HG02763 (cell line): ENCODE measurements around the gene NOB1.
"Not testable (repeated sequence)": the region's sequence is repeated elsewhere in the genome, so short reads cannot be mapped to it uniquely, and the experiment has no call there.

ENCODE experiments used
- ATAC-seq: cut with Tn5 transposase; IDR thresholded peaks from one replicate; pipeline ENCODE4 v1.9.1; 2021; ENCODE audit warnings: mild to moderate bottlenecking, moderate library complexity; ENCODE audit not compliant: unreplicated experiment

The NOB1 gene

GRCh38 chr16:69761983-69762813 is 7.5 kb upstream of the NOB1 start, which contains the start of gene WWP2:
WWP2 (plus strand) TSS chr16:69762332; CDS start chr16:69787011, 24,679 bp downstream.
- ATAC-seq: peak; percentile 83

- not testable (repeated sequence) for ATAC-seq
Measured at GRCh38 chr16:69757375-69757774, 2.6 kb upstream of the NOB1 start.

- no peak for ATAC-seq
Measured at GRCh38 chr16:69756705-69757104, 2.0 kb upstream of the NOB1 start.

GRCh38 chr16:69754143-69754468 is 620 bp downstream of the NOB1 start:
- no peak for ATAC-seq

- ATAC-seq: no peak
Measured at GRCh38 chr16:69748694-69749345, 5.9 kb downstream of the NOB1 start.

GRCh38 chr16:69747115-69747514 is 7.6 kb downstream of the NOB1 start:
- ATAC-seq: no peak

GRCh38 chr16:69745959-69746358 is 8.8 kb downstream of the NOB1 start:
- ATAC-seq: no peak

GRCh38 chr16:69745232-69745612 is 9.5 kb downstream of the NOB1 start:
- ATAC-seq: no peak

- ATAC-seq: no peak
Measured at GRCh38 chr16:69744363-69745231, 10.1 kb downstream of the NOB1 start.

- no peak for ATAC-seq
Measured at GRCh38 chr16:69741951-69742904, 12.5 kb downstream of the NOB1 start.

- ATAC-seq: no peak
Measured at GRCh38 chr16:69741519-69741918, 13.2 kb downstream of the NOB1 start.

GRCh38 chr16:69732101-69732500 is 22.6 kb downstream of the NOB1 start:
- no peak for ATAC-seq

GRCh38 chr16:69731280-69731679 is 23.4 kb downstream of the NOB1 start:
- ATAC-seq: not testable (repeated sequence)

- ATAC-seq: not testable (repeated sequence)
Measured at GRCh38 chr16:69729030-69729429, 25.7 kb downstream of the NOB1 start.

- ATAC-seq: no peak
Measured at GRCh38 chr16:69727916-69728270, 26.8 kb downstream of the NOB1 start.

GRCh38 chr16:69726313-69727060 is 28.2 kb downstream of the NOB1 start, which contains the start of gene NQO1:
NQO1 (minus strand) TSS chr16:69726560; CDS start chr16:69726439, 121 bp downstream.
- peak; percentile 97 for ATAC-seq

GRCh38 chr16:69725480-69726312 is 29.0 kb downstream of the NOB1 start:
- no peak for ATAC-seq

GRCh38 chr16:69724981-69725479 is 29.7 kb downstream of the NOB1 start:
- no peak for ATAC-seq
